AG08395 (cell line): ENCODE measurements around the gene ETS2.

Source experiments
- DNase-seq: peaks from one replicate; pipeline ENCODE4 v3.0.0; 2012; ENCODE audit warnings: mixed read lengths, low spot score

The ETS2 gene

GRCh38 chr21:38777531-38777930, 28.2 kb upstream of the ETS2 start:
- DNase-seq = no peak

GRCh38 chr21:38780879-38781278, 24.9 kb upstream of the ETS2 start:
- DNase-seq = no peak

- DNase-seq = no peak
Observed at GRCh38 chr21:38784458-38785266, 21.1 kb upstream of the ETS2 start.

- no peak for DNase-seq
Observed at GRCh38 chr21:38785483-38785882, 20.2 kb upstream of the ETS2 start.

- DNase-seq = no peak
Observed at GRCh38 chr21:38787016-38787415, 18.7 kb upstream of the ETS2 start.

GRCh38 chr21:38787461-38788274, 18.1 kb upstream of the ETS2 start:
- DNase-seq = no peak

GRCh38 chr21:38788275-38788905, 17.3 kb upstream of the ETS2 start:
- DNase-seq = peak; percentile 35

GRCh38 chr21:38789275-38789674, 16.5 kb upstream of the ETS2 start:
- DNase-seq = no peak

- DNase-seq = no peak
Observed at GRCh38 chr21:38790059-38790458, 15.7 kb upstream of the ETS2 start.

GRCh38 chr21:38790961-38791360, 14.8 kb upstream of the ETS2 start:
- DNase-seq = no peak

- DNase-seq = no peak
Observed at GRCh38 chr21:38792676-38793459, 12.9 kb upstream of the ETS2 start.

- no peak for DNase-seq
Observed at GRCh38 chr21:38793926-38794713, 11.6 kb upstream of the ETS2 start.

GRCh38 chr21:38794978-38795377, 10.8 kb upstream of the ETS2 start:
- no peak for DNase-seq

GRCh38 chr21:38795475-38795874, 10.3 kb upstream of the ETS2 start:
- DNase-seq = no peak

- DNase-seq = no peak
Observed at GRCh38 chr21:38796424-38796823, 9.3 kb upstream of the ETS2 start.

GRCh38 chr21:38797470-38797869, 8.3 kb upstream of the ETS2 start:
- peak; percentile 46 for DNase-seq

- no peak for DNase-seq
Observed at GRCh38 chr21:38798081-38798480, 7.6 kb upstream of the ETS2 start.

- no peak for DNase-seq
Observed at GRCh38 chr21:38798481-38798882, 7.2 kb upstream of the ETS2 start.

GRCh38 chr21:38800046-38800758, 5.5 kb upstream of the ETS2 start:
- DNase-seq = no peak

GRCh38 chr21:38800924-38801744, 4.6 kb upstream of the ETS2 start:
- no peak for DNase-seq
